Sigmoid colon (tissue), 7 donors: ENCODE data around the gene CLPSL2. TPM values are rescaled to one million over a fixed set of nuclear protein-coding genes. Genes with fewer than 3 reads are reported as not detected.

Experiments
- DNase-seq: peaks from one replicate; pipeline ENCODE4 v3.0.0-alpha.2; 2019
- H3K27ac ChIP-seq, 4 donors: fragments of 200-600 bp; sonication (generic); one replicate each; pipeline ENCODE4 v1.5.1; 2016 to 2019; ENCODE audit warnings: mild to moderate bottlenecking in 1 of 4
- H3K27me3 ChIP-seq, 3 donors: fragments of 200-600 bp; sonication (generic); one replicate each; pipeline ENCODE4 v1.5.1; 2019; ENCODE audit warnings: mild to moderate bottlenecking in 1 of 3
- H3K36me3 ChIP-seq, 4 donors: fragments of 200-600 bp; sonication (generic); one replicate each; pipeline ENCODE4 v1.5.1; 2016 to 2019
- H3K4me1 ChIP-seq, 4 donors: fragments of 200-600 bp; sonication (generic); one replicate each; pipeline ENCODE4 v1.5.1; 2017 to 2019
- H3K4me3 ChIP-seq, 4 donors: fragments of 200-600 bp; sonication (generic); one replicate each; pipeline ENCODE4 v1.5.1; 2017 to 2019; ENCODE audit warnings: mild to moderate bottlenecking in 2 of 4, moderate library complexity in 1 of 4
- H3K9me3 ChIP-seq, 4 donors: fragments of 200-600 bp in 3 of 4; sonication (generic) in 3 of 4; one replicate each; pipeline versions ENCODE4 v1.5.1 to v1.6.1; 2013 to 2019
- CTCF ChIP-seq, 4 experiments: fragments of 450-650 bp in 3 of 4; fragments of 200-600 bp in 1 of 4; IDR thresholded peaks; one replicate each; pipeline ENCODE4 v1.5.1; 2016 to 2019; ENCODE audit warnings: antibody characterized with exemption in 4 of 4, mild to moderate bottlenecking in 3 of 4, moderate library complexity in 2 of 4
- EP300 ChIP-seq, 4 donors: sonication (generic); formaldehyde crosslinking; IDR thresholded peaks; one replicate each; pipeline ENCODE4 v1.6.1; 2017; ENCODE audit warnings: antibody characterized with exemption in 4 of 4
- POLR2A ChIP-seq, 2 donors: fragments of 450-650 bp; IDR thresholded peaks; one replicate each; pipeline ENCODE4 v1.6.1; 2016; ENCODE audit warnings: antibody characterized with exemption in 2 of 2, mild to moderate bottlenecking in 2 of 2, moderate library complexity in 2 of 2
- POLR2AphosphoS5 ChIP-seq, 4 donors: sonication (generic); formaldehyde crosslinking; IDR thresholded peaks; one replicate each; pipeline ENCODE4 v1.6.1; 2017; ENCODE audit warnings: antibody characterized with exemption in 4 of 4
- WGBS, 2 donors: extraction: QIAGEN DNeasy Blood & Tissue Kit; methylation state at CpG; one replicate each; pipeline ENCODE4 v1.1.7; 2013; 5-methylcytosine and 5-hydroxymethylcytosine counted together
- intact Hi-C: fragments of 100-400 bp; cut with DNase I; formaldehyde crosslinking; loops from one replicate; pipeline ENCODE4 v1.15.1; 2023
- polyA plus RNA-seq, 3 donors: library from polyadenylated mRNA; stranded (reverse); fragments of 200-250 nt; gene quantifications; one replicate each; pipeline ENCODE4 v1.2.3, GENCODE V29; 2013
- total RNA-seq, 4 donors: library from RNA; depleted of rRNA; stranded (reverse); fragments of >200 nt; gene quantifications; one replicate each; pipeline ENCODE4 v1.1.0, GENCODE V29; 2016
- donor health status: healthy with polysubstance abuse.
- donor health status: Bipolar disorder and iron deficiency.
- donor health status: healthy.

CLPSL2 gene
- total and polyA plus RNA-seq, 7 donors = not detected

- Histone ChIP-seq H3K4me1 (peaks cover 0 to 12% (median 6%) of the 10 kb centered on the region in 4 donors), H3K4me3 (no peak overlapping the region), H3K27ac (no peak overlapping the region), H3K27me3 (peaks cover 14 to 47% (median 14%) of the 10 kb centered on the region in 3 donors), H3K9me3 (no peaks in the 10 kb centered on the region), H3K36me3 (no peaks in the 10 kb centered on the region)
- 78 to 84% methylated on average over 6 of the region's 6 CpGs for WGBS, 2 donors
- intact Hi-C loops = no loop called here
- DNase-seq = no peak
- TF ChIP-seq CTCF (IDR thresholded peaks at IDR 0.05) (no peak), POLR2AphosphoS5 (IDR thresholded peaks at IDR 0.05) (no peak), EP300 (IDR thresholded peaks at IDR 0.05) (no peak), POLR2A (IDR thresholded peaks at IDR 0.05) (no peak)
Measured at GRCh38 chr6:35775031-35775430, 1.4 kb upstream of the CLPSL2 start.

DNA sequence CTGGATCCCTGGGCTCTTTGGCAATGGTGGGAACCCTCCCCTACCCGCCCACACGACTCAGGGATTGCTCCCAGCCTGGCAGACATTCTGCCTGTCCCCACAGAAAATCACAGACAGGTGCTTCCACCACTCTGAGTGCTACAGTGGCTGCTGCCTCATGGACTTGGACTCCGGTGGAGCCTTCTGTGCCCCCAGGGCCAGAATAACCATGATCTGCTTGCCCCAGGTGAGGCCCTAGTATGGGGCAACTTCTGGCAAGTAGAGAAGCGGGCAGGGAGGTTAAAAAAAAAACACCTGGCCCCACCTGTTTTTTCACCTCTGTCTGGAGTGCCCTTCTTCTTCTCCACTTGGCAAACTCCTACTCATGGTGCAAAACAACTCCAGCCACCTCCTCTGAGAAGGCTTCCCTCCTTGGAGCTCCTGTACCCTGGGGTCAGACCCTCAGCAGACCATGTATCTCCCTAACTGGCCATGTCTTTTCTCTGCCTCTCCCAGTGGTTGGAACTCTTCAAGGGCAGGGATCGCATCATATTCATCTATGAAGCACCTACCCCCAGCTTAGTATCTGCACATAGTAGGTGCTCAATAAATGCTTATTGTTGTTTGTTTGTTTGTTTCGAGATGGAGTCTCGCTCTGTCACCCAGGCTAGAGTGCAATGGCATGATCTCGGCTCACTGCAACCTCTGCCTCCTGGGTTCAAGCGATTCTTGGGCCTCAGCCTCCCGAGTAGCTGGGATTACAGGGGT, 1.1 kb downstream of the CLPSL2 start:
- intact Hi-C loops = no loop called here
- Histone ChIP-seq H3K4me1 (peaks cover 0 to 12% (median 6%) of the 10 kb centered on the region in 4 donors), H3K36me3 (no peaks in the 10 kb centered on the region), H3K27ac (no peak overlapping the region), H3K4me3 (no peak overlapping the region), H3K27me3 (peaks cover 14 to 54% (median 19%) of the 10 kb centered on the region in 3 donors), H3K9me3 (no peaks in the 10 kb centered on the region)
- 81 to 86% methylated on average over 10 of the region's 10 CpGs for WGBS, 2 donors
- DNase-seq = no peak
- TF ChIP-seq EP300 (IDR thresholded peaks at IDR 0.05) (no peak), POLR2AphosphoS5 (IDR thresholded peaks at IDR 0.05) (no peak), CTCF (IDR thresholded peaks at IDR 0.05) (no peak), POLR2A (IDR thresholded peaks at IDR 0.05) (no peak)

DNA sequence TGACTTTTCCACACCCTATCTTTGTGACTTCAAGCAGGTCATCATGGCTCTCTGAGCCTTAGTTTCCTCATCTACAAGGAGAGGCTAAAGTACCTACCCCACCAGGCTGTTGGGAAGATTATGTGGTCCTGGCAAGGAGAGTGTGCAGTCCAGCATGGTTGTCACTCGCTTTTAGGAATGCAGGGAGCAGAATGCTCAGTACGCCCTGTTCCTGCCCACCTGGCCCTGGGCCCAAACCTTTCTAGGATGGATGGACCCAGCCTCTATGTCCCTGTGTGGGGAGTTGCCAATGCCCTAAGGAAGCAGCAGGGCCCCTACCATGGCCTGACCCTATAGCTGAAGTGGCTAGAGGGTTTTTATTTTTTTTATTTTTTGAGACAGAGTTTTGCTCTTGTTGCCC, 2.0 kb downstream of the CLPSL2 start:
- no peaks in the 10 kb centered on the region for H3K36me3 ChIP-seq
- peaks cover 14 to 60% (median 19%) of the 10 kb centered on the region in 3 donors for H3K27me3 ChIP-seq
- no peak for TF ChIP-seq POLR2A (IDR thresholded peaks at IDR 0.05)
- TF ChIP-seq EP300 (IDR thresholded peaks at IDR 0.05) = no peak
- no peak for TF ChIP-seq CTCF (IDR thresholded peaks at IDR 0.05)
- no peak for TF ChIP-seq POLR2AphosphoS5 (IDR thresholded peaks at IDR 0.05)
- intact Hi-C loops = no loop called here
- DNase-seq = no peak
- no peak overlapping the region for H3K4me3 ChIP-seq
- no peaks in the 10 kb centered on the region for H3K9me3 ChIP-seq
- H3K27ac ChIP-seq = no peak overlapping the region
- peaks cover 0 to 12% (median 6%) of the 10 kb centered on the region in 4 donors for H3K4me1 ChIP-seq
- 90% methylated on average over 2 of the region's 2 CpGs for WGBS, 2 donors

- peaks cover 13 to 42% (median 22%) of the 10 kb centered on the region in 3 donors for H3K27me3 ChIP-seq
- H3K9me3 ChIP-seq = no peaks in the 10 kb centered on the region
- H3K4me3 ChIP-seq = no peak within 1 kb of the TSS
- no peak within 1 kb of the TSS for H3K27ac ChIP-seq
- intact Hi-C loops = no loop called here
- H3K36me3 ChIP-seq = no peaks in the 10 kb centered on the region
- TF ChIP-seq POLR2A (IDR thresholded peaks at IDR 0.05) (no peak), POLR2AphosphoS5 (IDR thresholded peaks at IDR 0.05) (no peak), CTCF (IDR thresholded peaks at IDR 0.05) (no peak), EP300 (IDR thresholded peaks at IDR 0.05) (no peak)
- H3K4me1 ChIP-seq = peaks cover 0 to 12% (median 6%) of the 10 kb centered on the region in 4 donors
- DNase-seq = no peak
- WGBS, 2 donors = 83 to 85% methylated on average over 7 of the region's 7 CpGs
Measured at GRCh38 chr6:35780719-35781118, 4.3 kb downstream of the CLPSL2 start, which contains the start of gene CLPSL1. Gene CLPSL1 (plus strand): TSS chr6:35781019. CDS start chr6:35781111, 92 bp downstream.
